Cardiac fibroblast (primary cell): Measurements from ENCODE around the gene MCUB.
A peak's percentile ranks its signal among the peaks of the same experiment; 100 is the strongest.

ENCODE experiments used
- DNase-seq, 2 donors: peaks; one replicate each; pipeline versions ENCODE4 v3.0.0 to v3.0.0-alpha.2; 2010; ENCODE audit warnings: low read depth in 2 of 2
- H3K4me3 ChIP-seq, 2 donors: replicated peaks in 1 of 2; 1 replicate in 1 of 2; 2 replicates in 1 of 2; pipeline ENCODE4 v1.5.1; 2011; ENCODE audit warnings: low read depth in 2 of 2, low read length in 2 of 2, mild to moderate bottlenecking in 2 of 2, moderate library complexity in 1 of 2
- TF ChIP-seq, protein P1 (sequence below): IDR thresholded peaks from one replicate; pipeline ENCODE4 v1.5.1; 2011; ENCODE audit warnings: low read depth, mild to moderate bottlenecking, low read length, inconsistent platforms

MCUB gene

DNA sequence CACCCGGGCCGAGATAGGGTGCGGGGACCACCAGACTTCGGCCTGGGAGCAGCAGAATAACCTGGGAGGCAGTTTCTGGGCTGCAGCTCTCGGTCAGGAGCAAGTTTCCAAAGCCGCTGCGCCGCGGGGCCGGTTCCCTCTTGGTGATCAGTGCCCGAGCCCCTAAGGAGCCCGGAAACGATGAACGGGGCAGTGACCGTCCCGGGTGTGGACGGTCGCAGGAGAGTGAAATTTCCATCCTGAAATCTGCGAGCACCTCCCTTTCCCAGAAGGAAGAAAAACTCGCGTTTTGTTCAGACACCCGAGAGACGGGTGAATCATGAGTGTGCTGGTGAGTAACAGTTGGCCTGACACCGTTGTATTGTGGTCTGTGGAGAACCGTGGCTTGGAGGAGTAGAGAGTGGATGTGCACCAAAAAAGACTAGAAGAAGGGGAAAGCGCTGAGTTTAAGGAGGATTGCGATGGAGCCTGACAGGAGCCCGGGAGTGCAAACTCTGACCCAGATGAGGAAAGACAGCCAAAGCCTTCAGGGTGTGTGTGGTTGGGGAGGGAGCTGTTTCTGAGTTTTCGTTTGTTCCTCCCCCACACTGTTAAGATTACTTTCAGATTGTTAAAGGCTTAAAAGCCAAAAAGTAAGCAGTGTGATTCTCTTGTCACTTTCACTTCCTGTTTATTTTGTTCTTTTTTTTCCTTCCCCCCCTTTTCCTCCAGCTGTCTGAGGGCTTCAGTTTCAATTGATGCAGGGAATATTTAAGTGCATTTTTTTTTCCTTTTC, 828 bp downstream of the MCUB start:
- TF ChIP-seq, protein P1, sequence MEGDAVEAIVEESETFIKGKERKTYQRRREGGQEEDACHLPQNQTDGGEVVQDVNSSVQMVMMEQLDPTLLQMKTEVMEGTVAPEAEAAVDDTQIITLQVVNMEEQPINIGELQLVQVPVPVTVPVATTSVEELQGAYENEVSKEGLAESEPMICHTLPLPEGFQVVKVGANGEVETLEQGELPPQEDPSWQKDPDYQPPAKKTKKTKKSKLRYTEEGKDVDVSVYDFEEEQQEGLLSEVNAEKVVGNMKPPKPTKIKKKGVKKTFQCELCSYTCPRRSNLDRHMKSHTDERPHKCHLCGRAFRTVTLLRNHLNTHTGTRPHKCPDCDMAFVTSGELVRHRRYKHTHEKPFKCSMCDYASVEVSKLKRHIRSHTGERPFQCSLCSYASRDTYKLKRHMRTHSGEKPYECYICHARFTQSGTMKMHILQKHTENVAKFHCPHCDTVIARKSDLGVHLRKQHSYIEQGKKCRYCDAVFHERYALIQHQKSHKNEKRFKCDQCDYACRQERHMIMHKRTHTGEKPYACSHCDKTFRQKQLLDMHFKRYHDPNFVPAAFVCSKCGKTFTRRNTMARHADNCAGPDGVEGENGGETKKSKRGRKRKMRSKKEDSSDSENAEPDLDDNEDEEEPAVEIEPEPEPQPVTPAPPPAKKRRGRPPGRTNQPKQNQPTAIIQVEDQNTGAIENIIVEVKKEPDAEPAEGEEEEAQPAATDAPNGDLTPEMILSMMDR: no peak
- peak overlapping the region; percentile 77 to 78 for H3K4me3 ChIP-seq
- peak; percentile 73 to 85 for DNase-seq

DNA sequence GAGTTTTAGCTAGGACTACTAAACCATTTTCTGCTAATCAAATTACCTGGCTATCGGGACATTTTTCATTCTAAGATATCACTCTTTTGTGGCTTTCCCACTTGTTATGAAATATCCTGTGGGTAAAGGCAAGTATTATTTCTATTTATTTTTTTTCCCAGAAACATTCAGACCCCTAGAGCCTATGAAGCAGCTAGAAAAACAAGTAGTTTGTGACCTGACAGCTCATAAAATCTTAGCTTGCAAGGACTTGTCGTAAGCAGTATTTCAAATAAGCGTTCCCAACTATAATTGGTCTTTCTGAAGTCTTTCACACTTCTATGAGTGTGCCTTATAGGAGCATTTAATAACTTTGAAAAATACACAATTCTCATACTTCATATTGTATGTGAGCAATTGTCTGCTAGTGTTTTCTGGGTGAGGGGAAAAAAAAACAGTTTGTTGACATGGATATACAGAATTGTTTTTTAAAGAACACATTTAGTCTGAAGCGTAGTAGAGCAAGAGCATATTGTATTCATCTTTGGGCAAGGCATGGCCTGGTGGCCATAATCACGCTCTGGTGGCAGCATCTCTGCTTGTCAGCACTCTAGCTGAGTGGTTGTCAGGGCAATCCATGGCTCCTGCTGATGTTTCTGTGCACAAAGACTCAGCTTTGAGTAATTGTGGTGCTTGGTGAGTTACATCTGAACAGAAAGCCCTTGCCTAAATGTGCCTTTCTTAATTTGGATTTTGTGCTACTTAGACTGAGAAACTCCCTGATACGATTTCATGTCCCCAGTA, 2.6 kb downstream of the MCUB start:
- TF ChIP-seq, protein P1: no peak
- DNase-seq: no peak

GRCh38 chr4:109571494-109571893, 11.4 kb downstream of the MCUB start:
- DNase-seq: no peak
- no peak overlapping the region for H3K4me3 ChIP-seq
- TF ChIP-seq, protein P1: no peak

More for the DNA sequence above, 2.6 kb downstream of the MCUB start:
- H3K4me3 ChIP-seq: no peak overlapping the region

- no peak overlapping the region for H3K4me3 ChIP-seq
- TF ChIP-seq, protein P1: no peak
- DNase-seq: no peak
These were observed 12.1 kb downstream of the MCUB start for GRCh38 chr4:109572154-109572553.

DNA sequence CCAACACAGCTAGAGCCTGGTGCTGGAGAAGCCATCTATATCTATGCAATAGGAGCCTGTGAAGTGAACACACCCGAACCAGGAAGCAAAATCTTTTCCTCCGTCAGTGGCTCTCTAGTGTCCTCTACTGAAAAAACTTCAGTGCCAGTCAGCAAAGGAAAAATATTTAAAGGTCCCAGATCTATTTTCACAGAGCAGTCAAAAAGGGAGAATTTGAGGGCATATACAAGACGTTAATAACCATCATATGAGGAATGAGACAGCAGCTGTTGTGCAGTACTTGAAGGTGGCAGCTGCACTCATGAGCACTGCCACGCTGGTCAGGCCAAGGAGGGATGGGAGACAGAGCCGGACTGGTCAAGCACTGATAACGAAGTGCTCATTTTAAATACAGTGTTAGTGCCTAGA, 14.4 kb downstream of the MCUB start:
- H3K4me3 ChIP-seq: no peak overlapping the region
- TF ChIP-seq, protein P1: peak; percentile 32
- peak; percentile 39 to 59 for DNase-seq

- H3K4me3 ChIP-seq: no peak overlapping the region
- DNase-seq: no peak
- TF ChIP-seq, protein P1: no peak
These were observed 15.1 kb downstream of the MCUB start for GRCh38 chr4:109574931-109575804.
